ENCODE results near the gene SMIM20.

SMIM20 gene

DNA sequence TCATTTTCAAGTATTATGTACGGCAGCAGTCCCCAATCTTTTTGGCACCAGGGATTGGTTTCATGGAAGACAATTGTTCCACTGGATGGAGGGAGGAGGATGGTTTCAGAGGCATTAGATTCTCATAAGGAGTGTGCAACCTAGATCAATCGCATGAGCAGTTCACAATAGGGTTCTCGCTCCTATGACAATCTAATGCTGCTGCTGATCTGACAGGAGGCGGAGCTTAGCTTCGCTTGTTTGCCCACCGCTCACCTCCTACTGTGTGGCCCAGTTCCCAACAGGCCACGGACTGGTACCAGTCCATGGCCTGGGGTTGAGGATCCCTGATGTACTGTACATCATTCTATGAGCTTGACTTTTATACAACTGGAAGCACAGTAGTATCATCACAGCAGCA lies 48.4 kb downstream of the SMIM20 start:
- DNase-seq, result no peak

DNA sequence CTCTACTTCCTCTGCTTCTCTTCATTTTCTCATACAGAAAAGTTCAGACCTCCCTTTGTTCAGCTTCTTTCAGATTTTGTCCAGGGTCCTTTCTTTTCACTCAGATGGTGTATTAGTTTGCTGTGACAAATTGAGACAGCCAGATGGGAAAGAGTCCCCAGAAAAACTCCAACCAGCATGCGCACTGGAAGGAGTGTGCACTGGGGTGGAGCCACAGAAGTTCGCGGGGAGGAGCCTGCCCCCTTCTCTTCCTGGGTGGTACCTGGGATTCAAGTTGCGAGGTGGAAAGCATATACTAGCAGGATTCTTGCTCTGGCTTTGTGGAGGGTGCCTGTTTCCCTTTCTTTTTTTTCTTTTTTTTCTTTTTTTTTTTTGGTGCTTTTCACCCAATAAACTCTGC lies 51.6 kb downstream of the SMIM20 start:
- DNase-seq, result no peak

DNA sequence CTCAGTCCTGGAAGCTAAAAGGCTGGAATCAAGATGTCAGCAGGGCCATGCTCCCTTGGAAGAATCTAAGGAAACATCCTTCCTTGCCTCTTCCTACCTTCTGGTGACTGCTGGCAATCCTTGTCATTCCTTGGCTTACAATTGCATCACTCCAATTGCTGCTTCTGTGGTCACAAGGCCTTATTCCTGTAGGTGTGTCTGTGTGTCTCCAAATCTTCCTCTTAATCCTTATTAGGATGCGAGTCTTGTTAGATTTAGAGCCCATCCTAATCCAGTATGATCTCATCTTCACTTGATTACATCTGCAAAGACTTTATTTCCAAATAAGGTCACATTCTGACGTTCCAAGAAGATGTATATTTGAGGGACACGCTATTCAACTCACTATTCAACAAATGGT lies 52.2 kb downstream of the SMIM20 start:
- no peak for DNase-seq

DNA sequence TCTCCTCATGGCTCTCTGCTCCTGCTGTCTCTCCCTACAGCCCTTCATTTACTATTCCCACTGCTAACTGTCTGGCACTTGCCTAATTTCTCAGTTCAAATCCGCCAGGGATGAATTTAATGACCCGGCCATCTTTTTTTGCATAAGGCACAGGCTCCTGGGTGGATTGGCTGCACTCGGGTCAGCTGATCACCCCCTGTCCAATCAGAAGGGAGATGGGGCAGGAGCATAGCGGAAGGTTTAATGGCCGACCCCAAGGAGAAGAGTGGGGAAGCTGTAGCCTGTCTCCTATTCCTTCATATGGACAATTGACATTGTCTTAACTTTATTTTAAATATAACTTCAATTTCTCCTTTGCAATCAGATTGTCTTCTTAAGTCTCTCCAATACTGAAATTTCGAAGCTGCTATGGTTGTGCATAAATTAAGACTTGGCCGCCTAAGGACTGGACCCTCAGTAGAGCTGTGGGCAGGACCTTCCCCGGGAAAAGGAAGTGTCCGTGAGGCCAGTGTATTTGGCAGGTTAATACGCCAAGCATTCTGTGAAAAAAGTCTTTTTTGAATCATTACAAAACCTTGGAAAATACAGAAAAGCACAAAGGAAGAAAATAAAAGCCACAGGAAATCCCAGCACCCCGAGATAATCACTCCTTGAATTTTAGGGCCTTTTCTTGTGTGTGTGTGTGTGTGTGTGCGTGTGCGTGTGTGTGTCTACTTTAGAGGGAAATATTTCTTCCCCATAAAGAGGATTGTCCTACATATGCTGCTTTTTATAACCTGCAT lies 55.5 kb downstream of the SMIM20 start:
- no peak for DNase-seq

DNA sequence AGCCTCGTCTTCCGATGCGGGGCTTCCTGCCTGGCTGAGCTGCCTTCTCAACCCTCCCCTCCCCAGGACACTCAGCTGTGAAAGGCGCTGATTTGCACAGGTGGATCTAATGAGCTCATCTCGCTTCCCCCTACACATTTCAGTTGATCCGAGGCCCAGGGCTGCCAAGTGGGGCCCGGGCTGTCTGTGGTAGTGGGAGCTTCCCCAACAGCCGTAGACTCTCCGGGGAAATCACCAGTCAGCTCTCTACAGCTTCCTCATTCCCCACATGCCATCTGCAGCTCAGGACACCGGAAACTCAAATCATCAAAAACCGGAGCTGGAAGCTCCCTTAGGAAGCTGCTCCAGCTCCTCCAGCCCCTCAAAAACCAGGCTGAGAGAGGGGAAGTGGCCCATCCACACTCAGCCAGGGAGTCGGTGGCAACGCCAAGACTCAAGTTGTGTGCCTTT lies 56.2 kb downstream of the SMIM20 start:
- DNase-seq, result no peak

DNA sequence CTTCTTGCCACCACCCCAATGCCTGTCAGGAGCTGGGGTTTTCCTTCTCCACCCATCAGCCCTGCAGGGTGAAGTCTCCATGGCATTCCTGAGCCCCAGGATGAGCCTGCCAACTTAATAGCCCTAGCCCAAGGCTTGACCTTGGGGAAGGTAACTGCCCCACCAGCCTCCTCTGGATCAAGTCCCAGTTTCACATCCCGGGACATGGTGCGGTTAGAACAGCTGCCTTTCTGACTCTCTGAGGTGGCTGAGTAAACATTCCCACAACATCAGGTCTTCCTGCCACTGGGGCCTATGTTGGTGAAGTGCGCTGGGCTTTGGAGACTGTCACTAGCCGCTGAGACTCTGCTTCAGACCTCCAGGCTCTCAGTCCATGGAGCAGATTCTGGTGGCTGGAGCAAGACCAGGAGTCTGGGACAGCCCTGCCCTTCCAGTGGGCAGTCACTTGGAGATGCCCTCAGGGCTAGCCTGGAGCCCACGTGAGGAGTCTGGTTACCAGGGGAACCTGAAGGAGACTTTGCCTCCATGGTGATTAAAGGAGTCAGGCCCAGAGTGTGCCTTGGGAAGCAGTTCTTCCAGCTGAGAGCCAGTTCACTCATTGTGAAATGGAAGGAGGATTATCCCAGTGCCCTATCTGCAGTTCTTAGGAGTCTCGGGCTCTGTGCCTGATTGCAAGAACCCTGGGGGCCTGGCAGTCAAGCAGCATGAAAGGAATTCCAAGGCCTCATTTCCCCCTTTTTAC lies 56.8 kb downstream of the SMIM20 start:
- no peak for DNase-seq

DNA sequence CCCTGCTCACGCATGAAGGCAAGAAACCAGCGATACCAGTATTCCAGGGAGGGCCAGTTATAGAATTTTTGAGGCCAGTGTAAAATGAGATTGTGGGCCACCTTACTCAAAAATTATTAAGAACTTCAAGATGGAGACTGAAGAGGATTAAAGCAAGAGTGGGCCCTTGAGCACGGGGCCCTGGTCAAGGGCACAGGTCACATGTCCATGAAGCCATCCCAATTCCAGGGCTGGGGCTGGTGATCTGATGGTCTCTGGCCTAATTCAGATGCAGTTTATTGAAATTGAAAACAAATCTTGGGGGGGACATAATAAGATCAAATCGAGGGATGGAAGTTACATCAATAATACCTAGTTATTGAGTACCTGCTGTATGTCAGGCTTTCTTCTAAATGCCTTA lies 58.3 kb downstream of the SMIM20 start:
- no peak for DNase-seq

DNA sequence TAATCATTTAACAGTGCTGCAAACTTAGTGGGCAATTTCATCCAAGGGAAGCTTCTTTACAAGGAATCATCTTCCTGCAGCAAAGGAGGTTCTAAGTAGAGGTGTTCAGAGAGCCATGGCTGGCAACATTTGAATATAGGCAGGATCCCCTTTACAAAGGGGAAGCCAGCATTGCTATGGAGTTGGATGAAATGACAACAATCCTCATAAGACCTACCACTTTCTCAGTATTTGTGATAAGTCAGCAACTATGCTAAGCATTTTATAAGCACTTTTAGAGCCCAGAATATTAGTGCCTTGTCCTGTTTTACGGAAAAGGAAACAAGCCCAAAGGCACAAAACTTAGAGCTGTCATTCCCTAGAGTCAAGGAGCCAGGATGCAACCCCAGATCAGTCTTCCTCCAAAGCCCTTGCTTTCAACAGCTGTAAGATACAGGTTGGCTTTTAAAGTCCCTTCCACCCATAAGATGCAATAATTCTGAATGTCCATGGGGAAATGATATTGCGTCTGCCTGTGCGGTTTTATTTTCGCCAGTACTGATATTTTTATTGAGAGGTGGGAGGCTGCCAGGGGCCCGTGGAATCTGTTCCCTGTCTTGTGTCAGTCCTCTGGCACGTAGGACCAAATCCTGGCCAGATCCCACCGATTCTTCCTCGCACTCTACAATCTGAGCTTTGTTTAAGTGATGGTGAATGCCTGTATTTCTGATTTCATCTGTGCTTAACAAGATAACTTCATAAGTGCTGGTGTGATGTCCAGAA lies 59.1 kb downstream of the SMIM20 start:
- DNase-seq, result no peak

DNA sequence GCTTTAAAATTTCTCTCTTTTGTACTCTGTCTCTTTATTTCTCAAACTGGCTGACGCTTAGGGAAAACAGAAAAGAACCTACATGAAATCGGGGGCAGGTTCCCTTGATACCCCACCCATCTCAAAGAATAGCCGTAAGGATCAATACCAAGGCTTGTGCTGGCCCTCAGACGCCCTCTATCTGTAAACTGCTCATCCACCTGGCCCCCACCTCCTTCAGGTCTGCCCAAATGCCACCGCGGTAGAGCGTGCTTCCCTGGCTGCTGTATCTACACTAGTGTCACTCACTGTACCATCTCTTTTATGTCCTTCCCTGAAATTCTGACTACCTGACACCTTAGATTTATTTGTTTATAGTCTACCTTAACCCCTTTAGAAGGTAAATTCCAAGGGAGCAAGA lies 62.8 kb downstream of the SMIM20 start:
- DNase-seq, result no peak

DNA sequence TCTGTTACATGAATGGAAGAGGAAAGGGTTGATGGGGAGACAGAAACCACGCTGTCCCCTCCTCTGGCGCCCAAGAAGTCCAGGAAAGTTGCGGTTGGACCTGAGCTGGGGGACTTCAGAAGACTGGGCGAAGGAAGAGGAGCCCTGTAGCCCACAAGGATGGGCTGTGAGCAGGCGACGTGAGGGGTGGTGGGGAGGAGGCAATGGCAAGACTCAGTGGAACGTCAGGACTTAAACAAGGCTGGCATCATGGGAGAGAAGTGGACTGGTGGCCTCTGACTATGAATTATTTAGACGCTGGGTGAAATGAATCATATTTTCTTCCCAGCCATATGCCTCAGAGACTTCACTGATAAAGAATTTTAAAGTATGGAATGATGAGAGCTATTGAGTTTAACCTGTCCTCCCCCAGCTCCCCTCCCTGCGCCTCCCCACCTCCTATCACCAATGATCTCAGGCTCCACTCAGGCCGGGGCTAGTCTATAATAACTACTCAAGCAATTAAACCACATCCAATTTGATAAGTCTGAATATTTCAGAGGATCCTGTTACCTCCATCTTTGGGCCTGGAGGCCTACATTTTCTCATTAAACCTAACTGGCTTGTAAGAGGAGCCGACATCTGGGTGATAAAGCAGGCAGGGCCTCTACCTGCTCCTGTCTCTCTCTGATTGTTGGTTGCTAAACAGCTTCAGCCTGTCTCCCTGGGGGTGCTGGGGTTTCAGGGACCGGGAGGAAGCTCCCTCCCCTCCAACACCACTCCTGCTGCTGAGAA lies 63.6 kb downstream of the SMIM20 start:
- no peak for DNase-seq

DNA sequence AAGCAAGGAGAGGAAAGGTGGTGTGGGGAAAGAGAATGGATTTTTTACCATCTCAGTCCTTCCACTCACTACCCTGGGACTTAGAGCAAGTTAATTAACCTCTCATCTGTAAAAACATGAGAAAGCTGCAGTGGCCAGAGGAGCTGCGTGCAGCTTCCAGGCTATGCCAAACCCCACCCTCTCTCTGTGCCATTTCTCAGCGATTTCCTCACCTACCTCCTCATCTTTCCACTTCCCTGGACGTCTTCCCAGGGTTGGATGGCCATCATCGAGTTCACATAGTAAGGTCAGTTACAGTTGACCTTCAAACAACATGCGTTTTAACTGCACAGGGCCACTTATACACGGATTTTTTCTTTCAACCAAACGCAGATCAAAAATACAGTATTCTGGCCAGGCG lies 64.3 kb downstream of the SMIM20 start:
- DNase-seq, result no peak
